Large intestine (tissue), 12 donors: ENCODE measurements around the gene FPGT. TPM values are rescaled to one million over a fixed set of nuclear protein-coding genes. Genes with fewer than 3 reads are reported as not detected.
"Not testable (repeated sequence)": the region's sequence is repeated elsewhere in the genome, so short reads cannot be mapped to it uniquely, and the experiment has no call there.

ENCODE experiments used
- DNase-seq, 2 donors: peaks; one replicate each; pipeline versions ENCODE4 v3.0.0 to v3.0.0-alpha.2; 2013
- H3K27ac ChIP-seq: one replicate; pipeline ENCODE4 v1.5.1; 2013; ENCODE audit warnings: low read length
- H3K27me3 ChIP-seq: 2 replicates; pipeline ENCODE4 v1.6.1; 2013; ENCODE audit warnings: low read length; ENCODE audit not compliant: control insufficient read depth, insufficient read depth
- H3K36me3 ChIP-seq: 2 replicates; pipeline ENCODE4 v1.6.1; 2013; ENCODE audit warnings: low read length; ENCODE audit not compliant: control insufficient read depth, insufficient read depth
- H3K4me1 ChIP-seq: one replicate; pipeline ENCODE4 v1.6.1; 2013; ENCODE audit warnings: low read length; ENCODE audit not compliant: control insufficient read depth, insufficient read depth
- H3K4me3 ChIP-seq: one replicate; pipeline ENCODE4 v1.5.1; 2013; ENCODE audit warnings: low read length
- H3K9me3 ChIP-seq: one replicate; pipeline ENCODE4 v1.6.1; 2013; ENCODE audit warnings: mild to moderate bottlenecking, low read depth, low read length, moderate library complexity; ENCODE audit not compliant: control insufficient read depth
- WGBS: methylation state at CpG from one replicate; pipeline ENCODE4 v1.1.5; 2013; ENCODE audit warnings: low lambda C conversion rate; ENCODE audit not compliant: insufficient coverage; 5-methylcytosine and 5-hydroxymethylcytosine counted together
- long read RNA-seq, 11 donors: transcript quantifications; one replicate each; lab custom pipeline, GENCODE V29; 2026
- polyA plus RNA-seq: library from polyadenylated mRNA; unstranded; fragments of 120-200 nt; gene quantifications from one replicate; pipeline ENCODE4 v1.2.1, GENCODE V29; 2013

The FPGT gene
- 19.9 TPM for polyA plus RNA-seq
- long read RNA-seq, donor 1, partial matches to known transcripts = 0 of 3 reads
- long read RNA-seq, donor 1, other reads (novel, unspliced or antisense) = 0 of 3 reads
- long read RNA-seq, donor 2, transcript FPGT-202 (4 exons, 3,254 nt) = major isoform, 7 of 10 reads
- long read RNA-seq, donor 2, partial matches to known transcripts = 0 of 10 reads
- long read RNA-seq, donor 2, other reads (novel, unspliced or antisense) = 0 of 10 reads
- long read RNA-seq, donor 3 = 0 reads
- long read RNA-seq, donor 4 = 0 reads
- long read RNA-seq, donor 5 = 0 reads
- long read RNA-seq, donor 6, partial matches to known transcripts = 0 of 4 reads
- long read RNA-seq, donor 6, other reads (novel, unspliced or antisense) = 0 of 4 reads
- long read RNA-seq, donor 7, partial matches to known transcripts = 0 of 4 reads
- long read RNA-seq, donor 7, other reads (novel, unspliced or antisense) = 0 of 4 reads
- long read RNA-seq, donor 8, transcript FPGT-202 (4 exons, 3,254 nt) = major isoform, 8 of 9 reads
- long read RNA-seq, donor 8, partial matches to known transcripts = 0 of 9 reads
- long read RNA-seq, donor 8, other reads (novel, unspliced or antisense) = 0 of 9 reads
- long read RNA-seq, donor 9, partial matches to known transcripts = 0 of 3 reads
- long read RNA-seq, donor 9, other reads (novel, unspliced or antisense) = 0 of 3 reads
- long read RNA-seq, donor 10, transcript FPGT-202 (4 exons, 3,254 nt) = major isoform, 5 of 7 reads
- long read RNA-seq, donor 10, partial matches to known transcripts = 0 of 7 reads
- long read RNA-seq, donor 10, other reads (novel, unspliced or antisense) = 0 of 7 reads
- long read RNA-seq, donor 11, transcript FPGT-202 (4 exons, 3,254 nt) = major isoform, 8 of 8 reads
- long read RNA-seq, donor 11, partial matches to known transcripts = 0 of 8 reads
- long read RNA-seq, donor 11, other reads (novel, unspliced or antisense) = 0 of 8 reads

DNA sequence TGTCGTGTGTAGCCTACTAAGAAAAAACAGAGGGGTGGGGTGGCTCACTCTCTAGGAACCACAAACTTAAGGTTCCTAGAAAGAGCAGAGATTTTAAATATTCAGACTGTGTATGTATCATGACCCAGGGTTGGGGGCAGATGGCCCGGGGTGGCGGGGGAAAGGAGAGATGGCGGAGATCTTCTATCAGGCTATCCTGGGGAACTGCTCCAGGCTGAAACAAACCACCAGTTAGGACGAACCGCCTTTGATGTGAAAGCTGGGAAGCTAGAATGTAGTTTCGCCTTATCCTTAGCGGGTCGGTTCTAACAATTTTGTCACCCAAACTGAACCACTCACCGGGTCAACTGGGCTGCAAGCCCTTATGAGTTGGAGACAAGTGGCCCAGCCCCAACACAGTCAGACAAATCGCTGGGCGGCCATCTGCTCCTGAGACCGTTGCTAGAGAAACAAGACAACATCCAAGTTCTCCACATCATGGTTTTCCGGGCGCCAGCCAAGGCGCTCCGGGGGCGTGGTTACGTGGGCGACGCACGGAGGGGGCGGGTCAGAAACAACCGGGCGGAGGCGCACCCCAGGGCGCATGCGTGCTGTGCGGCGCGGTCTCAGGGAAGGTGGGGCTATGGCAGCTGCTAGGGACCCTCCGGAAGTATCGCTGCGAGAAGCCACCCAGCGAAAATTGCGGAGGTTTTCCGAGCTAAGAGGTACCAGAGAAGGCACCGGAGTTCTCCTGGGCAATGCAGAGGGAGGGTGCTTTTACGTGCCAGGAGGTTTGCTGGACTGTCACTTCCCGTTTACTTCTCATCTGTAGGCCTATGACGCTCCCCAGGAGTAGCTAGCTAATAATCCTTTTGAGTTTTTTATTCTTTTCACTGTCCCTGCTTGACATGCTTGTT, at the start of gene FPGT, which contains the start of gene LRRIQ3:
TSS of gene FPGT (plus strand) at position 586 of the 896 bp plus-strand sequence. CDS start at position 623, 37 bp downstream.
TSS of gene LRRIQ3 (minus strand) at position 520 of the 896 bp plus-strand sequence. CDS start 14,492 bp downstream, outside the sequence.
- Histone ChIP-seq H3K27ac (peak within 1 kb of the TSS; percentile 87), H3K27me3 (no peaks in the 10 kb centered on the region), H3K4me1 (no peaks in the 10 kb centered on the region), H3K36me3 (peaks cover 5% of the 10 kb centered on the region), H3K4me3 (peak within 1 kb of the TSS; percentile 78), H3K9me3 (no peaks in the 10 kb centered on the region)
- peak; percentile 97 for DNase-seq
- 10% methylated on average over 4 of the region's 41 CpGs for WGBS

DNA sequence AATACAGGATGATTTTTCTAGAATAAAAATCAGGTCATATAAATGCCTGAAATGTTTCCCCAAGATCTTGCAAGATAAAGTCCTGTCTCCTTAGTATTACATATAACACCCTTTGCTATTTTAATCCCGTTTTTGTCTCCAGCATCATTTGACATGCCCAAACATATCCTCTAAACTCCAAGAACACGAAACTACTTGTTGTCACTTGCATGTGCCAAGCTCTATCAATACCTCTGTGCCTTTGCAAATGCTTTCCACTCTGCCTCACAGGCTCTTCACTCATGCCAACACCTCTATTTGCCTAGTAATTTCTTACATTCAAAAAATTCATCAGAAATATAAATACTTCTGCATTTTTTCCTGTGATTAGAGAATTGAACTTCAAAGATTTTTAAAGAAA, 38.0 kb upstream of the FPGT start:
- Histone ChIP-seq H3K27me3 (no peaks in the 10 kb centered on the region), H3K4me3 (no peak overlapping the region), H3K4me1 (no peaks in the 10 kb centered on the region), H3K9me3 (no peaks in the 10 kb centered on the region), H3K36me3 (no peaks in the 10 kb centered on the region), H3K27ac (no peak overlapping the region)
- no peak for DNase-seq
- WGBS = 100% methylated on average over 2 of the region's 2 CpGs

- H3K36me3 ChIP-seq = no peaks in the 10 kb centered on the region
These were observed 36.5 kb upstream of the FPGT start for GRCh38 chr1:74161497-74161896.

GRCh38 chr1:74162333-74162732, 35.7 kb upstream of the FPGT start:
- Histone ChIP-seq H3K4me3 (no peak overlapping the region), H3K36me3 (no peaks in the 10 kb centered on the region), H3K4me1 (no peaks in the 10 kb centered on the region), H3K27me3 (no peaks in the 10 kb centered on the region), H3K9me3 (no peaks in the 10 kb centered on the region), H3K27ac (no peak overlapping the region)
- WGBS = 87% methylated on average over 5 of the region's 5 CpGs
- DNase-seq = no peak

More at GRCh38 chr1:74161497-74161896, 36.5 kb upstream of the FPGT start:
- H3K9me3 ChIP-seq = no peaks in the 10 kb centered on the region
- H3K27ac ChIP-seq = no peak overlapping the region
- no peak for DNase-seq
- no peak overlapping the region for H3K4me3 ChIP-seq
- no peaks in the 10 kb centered on the region for H3K4me1 ChIP-seq
- no peaks in the 10 kb centered on the region for H3K27me3 ChIP-seq

DNA sequence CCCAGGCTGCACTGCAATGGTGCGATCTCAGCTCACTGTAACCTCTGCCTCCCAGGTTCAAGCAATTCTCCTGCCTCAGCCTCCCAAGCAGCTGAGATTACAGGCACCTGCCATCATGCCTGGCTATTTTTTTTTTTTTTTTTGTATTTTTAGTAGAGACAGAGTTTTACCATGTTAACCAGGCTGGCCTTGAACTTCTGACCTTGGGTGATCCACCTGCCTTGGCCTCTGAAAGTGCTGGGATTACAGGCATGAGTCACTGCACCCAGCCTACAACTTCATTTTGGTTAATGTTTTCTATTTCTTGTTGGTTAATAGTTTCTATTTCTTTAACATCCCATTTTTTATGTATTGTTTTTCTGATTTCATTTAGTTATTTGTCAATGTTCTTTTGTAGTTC, 23.6 kb upstream of the FPGT start:
- not testable (repeated sequence) for H3K9me3 ChIP-seq, H3K4me1 ChIP-seq, H3K27ac ChIP-seq, DNase-seq, H3K36me3 ChIP-seq, H3K4me3 ChIP-seq, H3K27me3 ChIP-seq
- WGBS = no CpG with 5 or more reads among the region's 1 CpG

DNA sequence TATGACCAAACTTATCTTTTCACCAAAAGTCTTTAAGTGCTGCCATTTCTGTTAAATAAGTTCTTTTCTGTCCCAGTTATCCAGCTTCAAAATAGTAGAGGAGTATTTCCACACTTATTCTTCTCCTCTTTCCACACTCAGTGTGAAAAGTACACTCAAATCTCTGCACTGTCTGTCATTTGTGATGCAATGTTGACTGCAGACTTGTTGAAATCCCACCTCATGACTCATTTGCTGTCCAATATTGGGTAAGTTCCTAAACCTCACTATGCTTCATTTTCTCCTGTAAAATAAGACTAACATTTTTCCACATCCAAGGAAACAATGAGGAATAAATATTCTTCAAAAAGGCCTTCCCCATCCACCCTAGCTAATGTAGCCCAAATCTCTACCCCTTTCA, 17.6 kb upstream of the FPGT start:
- H3K9me3 ChIP-seq = no peaks in the 10 kb centered on the region
- no peaks in the 10 kb centered on the region for H3K27me3 ChIP-seq
- DNase-seq = no peak
- H3K27ac ChIP-seq = no peak overlapping the region
- H3K36me3 ChIP-seq = no peaks in the 10 kb centered on the region
- no peaks in the 10 kb centered on the region for H3K4me1 ChIP-seq
- H3K4me3 ChIP-seq = no peak overlapping the region

DNA sequence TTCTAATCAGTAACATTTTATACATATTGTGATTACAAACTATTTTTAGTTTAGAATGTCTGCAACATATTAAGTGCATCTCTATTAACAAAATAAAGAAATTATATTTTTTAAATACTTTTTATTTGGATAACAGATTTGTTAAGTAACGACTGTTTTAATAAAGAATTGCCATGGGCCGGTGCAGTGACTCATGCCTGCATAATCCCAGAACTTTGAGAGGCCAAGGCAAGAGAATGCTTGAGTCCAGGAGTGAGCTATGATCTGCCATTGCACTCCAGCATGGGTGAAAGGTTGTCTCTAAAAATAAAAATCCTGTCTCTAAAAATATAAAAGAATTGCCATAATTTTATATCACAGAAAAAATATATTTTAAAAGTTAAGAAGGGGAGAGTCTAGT, 4.1 kb upstream of the FPGT start:
- Histone ChIP-seq H3K27ac (no peak overlapping the region), H3K4me3 (no peak overlapping the region), H3K9me3 (no peaks in the 10 kb centered on the region), H3K36me3 (no peaks in the 10 kb centered on the region), H3K27me3 (no peaks in the 10 kb centered on the region), H3K4me1 (no peaks in the 10 kb centered on the region)
- 100% methylated on average over 1 of the region's 2 CpGs for WGBS
- no peak for DNase-seq

- H3K27me3 ChIP-seq = no peaks in the 10 kb centered on the region
- no peak overlapping the region for H3K27ac ChIP-seq
- no peak for DNase-seq
These were observed 2.7 kb upstream of the FPGT start for GRCh38 chr1:74195339-74195738.

GRCh38 chr1:74197255-74197654, 787 bp upstream of the FPGT start:
- WGBS = 100% methylated on average over 1 of the region's 5 CpGs
- Histone ChIP-seq H3K9me3 (no peaks in the 10 kb centered on the region), H3K4me3 (peak overlapping the region; percentile 78)

More at GRCh38 chr1:74195339-74195738, 2.7 kb upstream of the FPGT start:
- Histone ChIP-seq H3K4me3 (no peak overlapping the region), H3K4me1 (no peaks in the 10 kb centered on the region), H3K9me3 (no peaks in the 10 kb centered on the region), H3K36me3 (no peaks in the 10 kb centered on the region)

GRCh38 chr1:74199504-74199903, 1.5 kb downstream of the FPGT start:
- no peaks in the 10 kb centered on the region for H3K9me3 ChIP-seq
- WGBS = 94% methylated on average over 3 of the region's 5 CpGs
- H3K27ac ChIP-seq = no peak overlapping the region
- peaks cover 12% of the 10 kb centered on the region for H3K36me3 ChIP-seq
- no peak for DNase-seq
- no peaks in the 10 kb centered on the region for H3K27me3 ChIP-seq
- H3K4me3 ChIP-seq = no peak overlapping the region
- no peaks in the 10 kb centered on the region for H3K4me1 ChIP-seq

More at GRCh38 chr1:74197255-74197654, 787 bp upstream of the FPGT start:
- no peak for DNase-seq
- no peaks in the 10 kb centered on the region for H3K4me1 ChIP-seq
- H3K36me3 ChIP-seq = peaks cover 3% of the 10 kb centered on the region
- peak overlapping the region; percentile 87 for H3K27ac ChIP-seq
- H3K27me3 ChIP-seq = no peaks in the 10 kb centered on the region
